HEK293 (cell line): ENCODE measurements around the gene STRADA.

Source experiments
- CTCF ChIA-PET: fragments of 350-600 bp; formaldehyde crosslinking; extraction: SDS; loops from one replicate; lab custom pipeline; 2021; ENCODE audit warnings: antibody characterized with exemption; lab: Yijun Ruan, JAX
- POLR2A ChIA-PET: fragments of 300-600 bp; formaldehyde crosslinking; extraction: SDS; loops from one replicate; lab custom pipeline; 2020; ENCODE audit warnings: antibody characterized with exemption, inconsistent platforms; lab: Yijun Ruan, JAX
- H3K27ac ChIP-seq: fragments of 200-500 bp; sonication (Bioruptor generic); 2 replicates; pipeline ENCODE4 v1.5.1; 2014; ENCODE audit warnings: low read depth, low read length, control low read depth, inconsistent platforms; ENCODE audit errors: extremely low read depth
- H3K36me3 ChIP-seq, 2 experiments: fragments of 200-500 bp in 1 of 2; sonication (Bioruptor generic) in 1 of 2; 1 replicate in 1 of 2; 2 replicates in 1 of 2; pipeline ENCODE4 v1.5.1; 2014 to 2017; ENCODE audit warnings: inconsistent platforms in 2 of 2, low read length in 2 of 2; ENCODE audit not compliant: control insufficient read depth in 2 of 2, insufficient read depth in 1 of 2
- H3K4me1 ChIP-seq: fragments of 200-500 bp; sonication (Bioruptor generic); 2 replicates; pipeline ENCODE4 v1.5.1; 2014; ENCODE audit warnings: mild to moderate bottlenecking, low read length, inconsistent platforms; ENCODE audit not compliant: control insufficient read depth, insufficient read depth
- H3K4me3 ChIP-seq: 2 replicates; pipeline ENCODE4 v1.5.1; 2011; ENCODE audit warnings: low read depth, mild to moderate bottlenecking, control low read depth, low read length, moderate library complexity
- H3K9me3 ChIP-seq: fragments of 200-500 bp; sonication (Bioruptor generic); 2 replicates; pipeline ENCODE4 v1.5.1; 2014; ENCODE audit warnings: low read depth, low read length, inconsistent platforms; ENCODE audit not compliant: control insufficient read depth, insufficient read depth
- KLF7 ChIP-seq: fragments of 450-650 bp; formaldehyde crosslinking; IDR thresholded peaks from 2 replicates; pipeline ENCODE4 v1.5.1; 2016; ENCODE audit warnings: missing biosample characterization, missing genetic modification characterization, borderline replicate concordance
- KLF8 ChIP-seq: fragments of 450-650 bp; formaldehyde crosslinking; IDR thresholded peaks from 2 replicates; pipeline ENCODE4 v1.5.1; 2016; ENCODE audit warnings: missing biosample characterization, missing genetic modification characterization
- WT1 ChIP-seq: fragments of 450-650 bp; formaldehyde crosslinking; IDR thresholded peaks from 2 replicates; pipeline ENCODE4 v1.5.1; 2016; ENCODE audit warnings: missing biosample characterization, missing genetic modification characterization
- YY2 ChIP-seq: fragments of 450-650 bp; formaldehyde crosslinking; IDR thresholded peaks from 2 replicates; pipeline ENCODE4 v1.5.1; 2016; ENCODE audit warnings: missing biosample characterization, missing genetic modification characterization
- ZBTB20 ChIP-seq: fragments of 450-650 bp; formaldehyde crosslinking; IDR thresholded peaks from 2 replicates; pipeline ENCODE4 v1.5.1; 2016; ENCODE audit warnings: missing biosample characterization, missing genetic modification characterization
- ZBTB48 ChIP-seq: fragments of 450-650 bp; formaldehyde crosslinking; IDR thresholded peaks from 2 replicates; pipeline ENCODE4 v1.5.1; 2016; ENCODE audit warnings: missing biosample characterization, missing genetic modification characterization
- ZFHX2 ChIP-seq: fragments of 450-650 bp; formaldehyde crosslinking; conservative IDR thresholded peaks from 2 replicates; pipeline ENCODE4 v1.5.1; 2016; ENCODE audit warnings: missing biosample characterization, missing genetic modification characterization
- ZNF19 ChIP-seq: fragments of 450-650 bp; formaldehyde crosslinking; IDR thresholded peaks from 2 replicates; pipeline ENCODE4; 2016; ENCODE audit warnings: missing biosample characterization, missing genetic modification characterization, low read depth
- ZNF2 ChIP-seq: fragments of 450-650 bp; formaldehyde crosslinking; IDR thresholded peaks from 2 replicates; pipeline ENCODE4 v1.5.1; 2016; ENCODE audit warnings: missing biosample characterization, missing genetic modification characterization
- ZNF214 ChIP-seq: fragments of 450-650 bp; formaldehyde crosslinking; IDR thresholded peaks from 2 replicates; pipeline ENCODE4 v1.5.1; 2017; ENCODE audit warnings: missing biosample characterization, mild to moderate bottlenecking, missing genetic modification characterization, borderline replicate concordance
- ZNF521 ChIP-seq: fragments of 450-650 bp; formaldehyde crosslinking; IDR thresholded peaks from 2 replicates; pipeline ENCODE4 v1.5.1; 2017; ENCODE audit warnings: missing biosample characterization, mild to moderate bottlenecking, missing genetic modification characterization
- ZNF544 ChIP-seq: fragments of 450-650 bp; formaldehyde crosslinking; IDR thresholded peaks from 2 replicates; pipeline ENCODE4 v1.5.0; 2017; ENCODE audit warnings: missing biosample characterization, missing genetic modification characterization
- ZNF555 ChIP-seq: fragments of 450-650 bp; formaldehyde crosslinking; conservative IDR thresholded peaks from 2 replicates; pipeline ENCODE4 v1.5.1; 2017; ENCODE audit warnings: missing biosample characterization, mild to moderate bottlenecking, missing genetic modification characterization, inconsistent platforms
- ZNF785 ChIP-seq: fragments of 450-650 bp; formaldehyde crosslinking; IDR thresholded peaks from 2 replicates; pipeline ENCODE4 v1.5.1; 2016; ENCODE audit warnings: missing biosample characterization, missing genetic modification characterization
- TF ChIP-seq, protein P1 (sequence below): sonication (generic); formaldehyde crosslinking; IDR thresholded peaks from 2 replicates; pipeline ENCODE4 v1.8.1; 2022; ENCODE audit warnings: mild to moderate bottlenecking, moderate library complexity, missing genetic modification reagents
- TF ChIP-seq, protein P2 (sequence below): fragments of 450-650 bp; formaldehyde crosslinking; IDR thresholded peaks from 2 replicates; pipeline ENCODE4 v1.5.1; 2016; ENCODE audit warnings: missing biosample characterization, missing genetic modification characterization
- TF ChIP-seq, protein P3 (sequence below): fragments of 450-650 bp; formaldehyde crosslinking; IDR thresholded peaks from 2 replicates; pipeline ENCODE4 v1.5.1; 2016; ENCODE audit warnings: missing biosample characterization, missing genetic modification characterization
- TF ChIP-seq, protein P4 (sequence below): fragments of 450-650 bp; formaldehyde crosslinking; IDR thresholded peaks from 2 replicates; pipeline ENCODE4 v1.5.1; 2016; ENCODE audit warnings: missing biosample characterization, missing genetic modification characterization
- TF ChIP-seq, protein P5 (sequence below): fragments of 450-650 bp; formaldehyde crosslinking; IDR thresholded peaks from 2 replicates; pipeline ENCODE4 v1.5.1; 2017; ENCODE audit warnings: missing biosample characterization, missing genetic modification characterization
- TF ChIP-seq, protein P6 (sequence below): fragments of 450-650 bp; formaldehyde crosslinking; IDR thresholded peaks from 2 replicates; pipeline ENCODE4 v1.5.1; 2017; ENCODE audit warnings: missing biosample characterization, missing genetic modification characterization
- TF ChIP-seq, protein P7 (sequence below): fragments of 450-650 bp; formaldehyde crosslinking; optimal IDR thresholded peaks from 2 replicates; pipeline ENCODE3; 2016; ENCODE audit warnings: missing biosample characterization, mild to moderate bottlenecking, missing genetic modification characterization

Gene STRADA

DNA sequence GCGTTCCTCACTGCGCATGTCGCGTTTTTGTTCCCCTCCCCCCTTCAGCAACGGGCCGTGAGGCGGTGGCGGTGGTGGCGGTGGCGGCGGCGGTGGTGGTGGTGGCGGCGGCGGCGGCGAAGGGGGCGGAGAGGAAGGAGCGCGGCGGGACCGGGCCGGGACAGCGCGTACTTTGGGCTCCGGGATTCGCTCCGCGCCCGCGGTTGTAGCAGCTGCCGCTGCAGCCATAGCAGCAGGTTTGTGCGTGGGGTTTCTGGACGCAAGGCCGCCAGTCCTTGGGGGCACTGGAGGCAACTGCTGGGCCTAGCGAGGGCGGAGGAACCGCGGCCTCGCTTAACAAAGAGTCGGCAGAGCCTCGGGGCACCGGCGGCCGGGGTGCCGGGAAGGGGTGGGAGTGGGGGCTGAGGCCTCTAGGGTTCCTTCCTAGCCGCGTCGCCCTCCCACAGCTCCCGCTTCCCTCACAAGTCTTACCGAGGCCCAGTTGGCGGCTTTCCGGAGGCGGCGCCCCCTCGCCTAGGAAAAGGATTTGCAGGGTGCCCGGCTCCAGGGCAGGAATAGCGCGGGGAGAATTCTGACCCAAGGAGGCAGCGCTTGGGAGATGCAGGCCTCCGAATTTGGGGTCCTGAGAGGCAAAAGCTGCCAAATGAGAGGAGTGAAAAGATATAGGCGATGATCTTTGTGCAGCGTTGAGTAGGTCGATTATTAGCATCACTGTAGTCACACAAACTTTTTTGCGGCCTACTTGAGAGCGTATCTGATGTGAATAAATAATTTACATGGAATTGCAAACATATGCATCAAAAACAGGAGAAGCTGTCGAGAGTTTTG lies 32.8 kb upstream of the STRADA start, which contains the start of gene DDX42 (continued):
- TF ChIP-seq, protein P1, sequence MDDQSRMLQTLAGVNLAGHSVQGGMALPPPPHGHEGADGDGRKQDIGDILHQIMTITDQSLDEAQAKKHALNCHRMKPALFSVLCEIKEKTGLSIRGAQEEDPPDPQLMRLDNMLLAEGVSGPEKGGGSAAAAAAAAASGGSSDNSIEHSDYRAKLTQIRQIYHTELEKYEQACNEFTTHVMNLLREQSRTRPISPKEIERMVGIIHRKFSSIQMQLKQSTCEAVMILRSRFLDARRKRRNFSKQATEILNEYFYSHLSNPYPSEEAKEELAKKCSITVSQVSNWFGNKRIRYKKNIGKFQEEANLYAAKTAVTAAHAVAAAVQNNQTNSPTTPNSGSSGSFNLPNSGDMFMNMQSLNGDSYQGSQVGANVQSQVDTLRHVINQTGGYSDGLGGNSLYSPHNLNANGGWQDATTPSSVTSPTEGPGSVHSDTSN (CRISPR knock-in tag) = no peak
- TF ChIP-seq, protein P2, sequence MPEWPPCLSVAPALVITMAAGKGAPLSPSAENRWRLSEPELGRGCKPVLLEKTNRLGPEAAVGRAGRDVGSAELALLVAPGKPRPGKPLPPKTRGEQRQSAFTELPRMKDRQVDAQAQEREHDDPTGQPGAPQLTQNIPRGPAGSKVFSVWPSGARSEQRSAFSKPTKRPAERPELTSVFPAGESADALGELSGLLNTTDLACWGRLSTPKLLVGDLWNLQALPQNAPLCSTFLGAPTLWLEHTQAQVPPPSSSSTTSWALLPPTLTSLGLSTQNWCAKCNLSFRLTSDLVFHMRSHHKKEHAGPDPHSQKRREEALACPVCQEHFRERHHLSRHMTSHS (tag by site-specific recombination) = no peak
- TF ChIP-seq, protein P3, sequence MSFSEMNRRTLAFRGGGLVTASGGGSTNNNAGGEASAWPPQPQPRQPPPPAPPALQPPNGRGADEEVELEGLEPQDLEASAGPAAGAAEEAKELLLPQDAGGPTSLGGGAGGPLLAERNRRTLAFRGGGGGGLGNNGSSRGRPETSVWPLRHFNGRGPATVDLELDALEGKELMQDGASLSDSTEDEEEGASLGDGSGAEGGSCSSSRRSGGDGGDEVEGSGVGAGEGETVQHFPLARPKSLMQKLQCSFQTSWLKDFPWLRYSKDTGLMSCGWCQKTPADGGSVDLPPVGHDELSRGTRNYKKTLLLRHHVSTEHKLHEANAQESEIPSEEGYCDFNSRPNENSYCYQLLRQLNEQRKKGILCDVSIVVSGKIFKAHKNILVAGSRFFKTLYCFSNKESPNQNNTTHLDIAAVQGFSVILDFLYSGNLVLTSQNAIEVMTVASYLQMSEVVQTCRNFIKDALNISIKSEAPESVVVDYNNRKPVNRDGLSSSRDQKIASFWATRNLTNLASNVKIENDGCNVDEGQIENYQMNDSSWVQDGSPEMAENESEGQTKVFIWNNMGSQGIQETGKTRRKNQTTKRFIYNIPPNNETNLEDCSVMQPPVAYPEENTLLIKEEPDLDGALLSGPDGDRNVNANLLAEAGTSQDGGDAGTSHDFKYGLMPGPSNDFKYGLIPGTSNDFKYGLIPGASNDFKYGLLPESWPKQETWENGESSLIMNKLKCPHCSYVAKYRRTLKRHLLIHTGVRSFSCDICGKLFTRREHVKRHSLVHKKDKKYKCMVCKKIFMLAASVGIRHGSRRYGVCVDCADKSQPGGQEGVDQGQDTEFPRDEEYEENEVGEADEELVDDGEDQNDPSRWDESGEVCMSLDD (tag by site-specific recombination) = no peak
- peak; percentile 77 for TF ChIP-seq ZFHX2
- TF ChIP-seq ZBTB20 (tag by site-specific recombination) = peak; percentile 13; the same call in 1 of the 2 replicates
- TF ChIP-seq YY2 (tag by site-specific recombination) = no peak

DNA sequence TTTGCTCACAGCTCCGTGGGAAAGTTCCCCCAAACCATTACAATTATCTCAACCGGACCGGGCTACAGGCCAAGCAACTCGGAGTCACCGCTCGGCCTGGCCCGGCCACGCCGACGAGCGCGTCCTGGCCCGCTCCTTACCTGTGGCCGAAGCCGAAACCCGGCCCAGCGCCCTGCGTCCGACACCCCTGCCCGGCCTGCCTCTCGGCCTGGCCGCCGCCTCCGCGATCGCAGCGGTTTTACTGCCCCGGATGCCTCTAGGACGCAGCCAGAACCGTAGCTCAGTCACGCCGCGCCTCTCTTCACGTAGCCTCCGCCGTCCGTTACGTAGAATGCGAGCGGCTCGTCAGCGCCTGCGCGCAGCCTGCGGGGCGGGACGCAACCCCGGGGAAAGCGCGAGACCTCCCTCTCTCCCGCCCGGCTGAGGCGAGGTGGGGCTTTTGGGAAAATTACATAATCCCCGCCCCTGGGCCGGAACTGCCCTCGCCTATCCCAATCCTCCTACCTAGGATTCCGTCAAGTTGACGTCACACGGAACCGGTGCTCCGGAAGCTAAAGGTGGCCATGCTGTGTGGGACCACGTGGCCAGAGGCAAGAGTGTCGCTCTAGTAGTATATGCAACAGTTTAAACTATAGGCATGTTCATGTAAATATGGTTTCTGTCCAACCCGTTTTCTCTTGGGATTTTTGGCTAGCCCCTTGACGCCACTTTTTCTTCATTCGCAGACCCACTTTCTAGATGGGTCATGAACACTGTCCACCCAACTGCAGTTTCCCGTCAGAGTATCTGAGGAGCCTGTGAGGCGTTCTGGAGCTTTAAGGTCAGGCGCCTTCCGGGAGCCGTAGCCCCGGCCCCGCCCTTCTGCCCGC lies 31.9 kb upstream of the STRADA start, which contains the start of gene CCDC47:
Gene CCDC47, minus strand, starts transcription at position 326 of the 869 bp plus-strand sequence. CDS start 7,422 bp downstream, outside the sequence.
- Histone ChIP-seq H3K9me3 (no peaks in the 10 kb centered on the region), H3K27ac (peak within 1 kb of the TSS; percentile 91), H3K4me3 (peak within 1 kb of the TSS; percentile 90), H3K4me1 (no peaks in the 10 kb centered on the region; the same call in 1 of the 2 replicates), H3K36me3 (peaks cover 29 to 49% of the 10 kb centered on the region in 2 experiments)
- ChIA-PET POLR2A (interaction anchor here (0.6 to 3.8 kb wide), 42 partner anchors 8 to 1727 kb away, joined by 3 to 40 read pairs (median 4); partner anchors contain the start of genes DCAF7, MAP3K3, PSMC5 and SMARCD2), CTCF (interaction anchor here (0.6 to 1.3 kb wide), 8 partner anchors 11 to 128 kb away, joined by 3 to 8 read pairs (median 3); no protein-coding TSS in a partner anchor)
- TF ChIP-seq ZNF214 (tag by site-specific recombination) (no peak), WT1 (peak; percentile 48), ZNF521 (tag by site-specific recombination) (no peak), ZNF544 (no peak), KLF7 (tag by site-specific recombination) (peak; percentile 98), ZNF19 (no peak), ZNF785 (tag by site-specific recombination) (no peak), ZNF2 (tag by site-specific recombination) (peak; percentile 91), ZNF555 (no peak), KLF8 (tag by site-specific recombination) (peak; percentile 97), ZBTB48 (tag by site-specific recombination) (peak; percentile 30; the same call in 1 of the 2 replicates)
- TF ChIP-seq, protein P4, sequence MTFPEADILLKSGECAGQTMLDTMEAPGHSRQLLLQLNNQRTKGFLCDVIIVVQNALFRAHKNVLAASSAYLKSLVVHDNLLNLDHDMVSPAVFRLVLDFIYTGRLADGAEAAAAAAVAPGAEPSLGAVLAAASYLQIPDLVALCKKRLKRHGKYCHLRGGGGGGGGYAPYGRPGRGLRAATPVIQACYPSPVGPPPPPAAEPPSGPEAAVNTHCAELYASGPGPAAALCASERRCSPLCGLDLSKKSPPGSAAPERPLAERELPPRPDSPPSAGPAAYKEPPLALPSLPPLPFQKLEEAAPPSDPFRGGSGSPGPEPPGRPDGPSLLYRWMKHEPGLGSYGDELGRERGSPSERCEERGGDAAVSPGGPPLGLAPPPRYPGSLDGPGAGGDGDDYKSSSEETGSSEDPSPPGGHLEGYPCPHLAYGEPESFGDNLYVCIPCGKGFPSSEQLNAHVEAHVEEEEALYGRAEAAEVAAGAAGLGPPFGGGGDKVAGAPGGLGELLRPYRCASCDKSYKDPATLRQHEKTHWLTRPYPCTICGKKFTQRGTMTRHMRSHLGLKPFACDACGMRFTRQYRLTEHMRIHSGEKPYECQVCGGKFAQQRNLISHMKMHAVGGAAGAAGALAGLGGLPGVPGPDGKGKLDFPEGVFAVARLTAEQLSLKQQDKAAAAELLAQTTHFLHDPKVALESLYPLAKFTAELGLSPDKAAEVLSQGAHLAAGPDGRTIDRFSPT (tag by site-specific recombination) = no peak
- TF ChIP-seq, protein P5, sequence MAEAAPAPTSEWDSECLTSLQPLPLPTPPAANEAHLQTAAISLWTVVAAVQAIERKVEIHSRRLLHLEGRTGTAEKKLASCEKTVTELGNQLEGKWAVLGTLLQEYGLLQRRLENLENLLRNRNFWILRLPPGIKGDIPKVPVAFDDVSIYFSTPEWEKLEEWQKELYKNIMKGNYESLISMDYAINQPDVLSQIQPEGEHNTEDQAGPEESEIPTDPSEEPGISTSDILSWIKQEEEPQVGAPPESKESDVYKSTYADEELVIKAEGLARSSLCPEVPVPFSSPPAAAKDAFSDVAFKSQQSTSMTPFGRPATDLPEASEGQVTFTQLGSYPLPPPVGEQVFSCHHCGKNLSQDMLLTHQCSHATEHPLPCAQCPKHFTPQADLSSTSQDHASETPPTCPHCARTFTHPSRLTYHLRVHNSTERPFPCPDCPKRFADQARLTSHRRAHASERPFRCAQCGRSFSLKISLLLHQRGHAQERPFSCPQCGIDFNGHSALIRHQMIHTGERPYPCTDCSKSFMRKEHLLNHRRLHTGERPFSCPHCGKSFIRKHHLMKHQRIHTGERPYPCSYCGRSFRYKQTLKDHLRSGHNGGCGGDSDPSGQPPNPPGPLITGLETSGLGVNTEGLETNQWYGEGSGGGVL (tag by site-specific recombination) = no peak
- TF ChIP-seq, protein P6, sequence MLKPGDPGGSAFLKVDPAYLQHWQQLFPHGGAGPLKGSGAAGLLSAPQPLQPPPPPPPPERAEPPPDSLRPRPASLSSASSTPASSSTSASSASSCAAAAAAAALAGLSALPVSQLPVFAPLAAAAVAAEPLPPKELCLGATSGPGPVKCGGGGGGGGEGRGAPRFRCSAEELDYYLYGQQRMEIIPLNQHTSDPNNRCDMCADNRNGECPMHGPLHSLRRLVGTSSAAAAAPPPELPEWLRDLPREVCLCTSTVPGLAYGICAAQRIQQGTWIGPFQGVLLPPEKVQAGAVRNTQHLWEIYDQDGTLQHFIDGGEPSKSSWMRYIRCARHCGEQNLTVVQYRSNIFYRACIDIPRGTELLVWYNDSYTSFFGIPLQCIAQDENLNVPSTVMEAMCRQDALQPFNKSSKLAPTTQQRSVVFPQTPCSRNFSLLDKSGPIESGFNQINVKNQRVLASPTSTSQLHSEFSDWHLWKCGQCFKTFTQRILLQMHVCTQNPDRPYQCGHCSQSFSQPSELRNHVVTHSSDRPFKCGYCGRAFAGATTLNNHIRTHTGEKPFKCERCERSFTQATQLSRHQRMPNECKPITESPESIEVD (tag by site-specific recombination) = no peak
- TF ChIP-seq, protein P7, sequence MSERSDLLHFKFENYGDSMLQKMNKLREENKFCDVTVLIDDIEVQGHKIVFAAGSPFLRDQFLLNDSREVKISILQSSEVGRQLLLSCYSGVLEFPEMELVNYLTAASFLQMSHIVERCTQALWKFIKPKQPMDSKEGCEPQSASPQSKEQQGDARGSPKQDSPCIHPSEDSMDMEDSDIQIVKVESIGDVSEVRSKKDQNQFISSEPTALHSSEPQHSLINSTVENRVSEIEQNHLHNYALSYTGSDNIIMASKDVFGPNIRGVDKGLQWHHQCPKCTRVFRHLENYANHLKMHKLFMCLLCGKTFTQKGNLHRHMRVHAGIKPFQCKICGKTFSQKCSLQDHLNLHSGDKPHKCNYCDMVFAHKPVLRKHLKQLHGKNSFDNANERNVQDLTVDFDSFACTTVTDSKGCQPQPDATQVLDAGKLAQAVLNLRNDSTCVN = peak; percentile 93
